Left renal cortex interstitium (tissue), 4 donors: ENCODE data around the gene SLC18A2. TPM values are rescaled to one million over a fixed set of nuclear protein-coding genes. Genes with fewer than 3 reads are reported as not detected.

Source experiments
- DNase-seq, 4 donors: peaks; one replicate each; pipeline ENCODE4 v3.0.0-alpha.2; 2013; ENCODE audit warnings: low read depth in 4 of 4, low spot score in 2 of 4, missing footprints in 1 of 4
- polyA plus RNA-seq, 4 donors: library from polyadenylated mRNA; unstranded; fragments of 120-200 nt; gene quantifications; one replicate each; pipeline ENCODE4 v1.2.1, GENCODE V29; 2013; ENCODE audit not compliant: insufficient read length in 4 of 4

The SLC18A2 gene
- polyA plus RNA-seq = 1 to 10 TPM in 3 of 4 donors, under 1 TPM in 1; 0.79 to 1.3 (median 1.2) TPM

DNA sequence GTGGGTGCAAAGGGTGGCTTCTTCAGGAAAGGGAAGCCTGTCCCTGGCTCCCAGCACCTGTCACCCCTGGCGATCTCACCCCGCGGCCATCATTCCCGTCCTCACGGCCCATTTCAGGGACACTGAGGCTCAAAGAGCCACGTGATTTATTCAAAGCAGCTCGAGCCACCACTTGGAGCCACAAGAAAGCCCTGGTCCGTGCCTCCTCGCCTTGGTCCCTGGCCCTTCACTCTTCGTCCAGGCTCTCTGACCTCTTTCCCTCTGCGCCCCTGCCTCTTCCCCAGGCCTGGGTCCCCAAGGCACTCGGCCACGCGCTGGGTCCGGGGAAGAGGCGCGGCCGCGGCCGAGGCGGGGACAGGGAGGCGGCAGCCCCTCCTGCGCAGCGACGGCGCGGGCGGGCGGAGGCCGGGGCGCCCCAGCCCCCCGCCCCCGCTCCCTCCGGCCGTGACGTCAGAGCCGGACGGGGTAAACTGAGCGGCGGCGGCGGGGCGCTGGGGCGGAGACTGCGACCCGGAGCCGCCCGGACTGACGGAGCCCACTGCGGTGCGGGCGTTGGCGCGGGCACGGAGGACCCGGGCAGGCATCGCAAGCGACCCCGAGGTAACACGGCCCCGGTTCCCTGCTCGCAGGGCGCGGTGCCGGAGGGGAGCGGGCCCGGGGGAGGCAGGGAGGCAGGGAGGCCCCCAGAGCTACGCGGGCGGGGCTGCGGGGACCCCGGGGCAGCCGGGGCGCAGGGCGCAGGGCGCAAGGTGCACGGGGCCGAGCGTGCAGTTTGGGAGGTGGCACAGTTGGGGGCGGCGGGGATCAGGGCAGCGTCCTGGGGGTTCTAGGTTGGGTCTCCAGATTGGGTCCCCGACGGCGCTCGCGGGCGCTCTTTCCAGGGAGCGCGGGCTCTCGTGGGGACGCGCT is at the start of gene SLC18A2:
TSS of gene SLC18A2 (plus strand) at position 494 of the 909 bp plus-strand sequence. CDS start 580 bp downstream, outside the sequence.
- DNase-seq = no peak

DNA sequence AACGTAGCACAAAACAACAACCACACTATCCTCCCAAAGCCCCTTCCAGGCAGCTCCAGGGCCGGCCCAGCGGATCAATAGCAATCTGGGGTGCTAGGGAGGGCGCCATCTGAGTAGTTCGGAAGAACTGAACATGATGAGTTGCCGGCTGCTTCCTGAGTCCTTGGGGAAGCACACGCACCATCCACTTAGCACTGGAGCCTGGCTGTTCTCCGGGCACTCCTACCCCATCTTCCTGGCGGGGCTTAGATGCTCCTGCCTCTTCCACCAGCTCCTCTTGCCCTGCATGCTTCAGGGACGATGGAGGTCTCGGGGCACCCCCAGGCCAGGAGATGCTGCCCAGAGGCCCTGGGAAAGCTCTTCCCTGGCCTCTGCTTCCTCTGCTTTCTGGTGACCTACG is 43.7 kb upstream of the SLC18A2 start, which contains the start of gene KCNK18:
TSS of gene KCNK18 (plus strand) at position 301 of the 400 bp plus-strand sequence. CDS start at position 301, 0 bp downstream.
- no peak for DNase-seq

DNA sequence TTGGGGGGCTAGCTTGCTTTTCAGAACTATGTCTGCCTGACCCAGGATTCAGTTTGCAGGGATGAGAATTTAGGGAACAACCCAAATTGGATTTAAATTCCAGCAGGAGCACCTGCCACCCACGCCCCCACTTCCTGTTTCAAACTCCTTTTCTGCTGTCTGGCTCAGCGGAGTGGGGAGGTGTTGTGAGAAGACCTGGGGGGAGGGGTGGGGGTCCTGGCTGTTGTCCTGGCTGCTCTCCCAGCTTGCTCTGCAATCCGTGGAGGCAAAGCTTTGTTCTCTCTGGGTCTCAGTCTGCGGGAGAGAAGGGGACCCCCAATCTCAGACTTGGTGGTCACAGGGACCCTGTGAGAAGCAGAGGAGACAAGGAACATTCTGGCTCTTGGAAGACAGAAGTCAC is 42.8 kb upstream of the SLC18A2 start:
- DNase-seq = no peak

DNA sequence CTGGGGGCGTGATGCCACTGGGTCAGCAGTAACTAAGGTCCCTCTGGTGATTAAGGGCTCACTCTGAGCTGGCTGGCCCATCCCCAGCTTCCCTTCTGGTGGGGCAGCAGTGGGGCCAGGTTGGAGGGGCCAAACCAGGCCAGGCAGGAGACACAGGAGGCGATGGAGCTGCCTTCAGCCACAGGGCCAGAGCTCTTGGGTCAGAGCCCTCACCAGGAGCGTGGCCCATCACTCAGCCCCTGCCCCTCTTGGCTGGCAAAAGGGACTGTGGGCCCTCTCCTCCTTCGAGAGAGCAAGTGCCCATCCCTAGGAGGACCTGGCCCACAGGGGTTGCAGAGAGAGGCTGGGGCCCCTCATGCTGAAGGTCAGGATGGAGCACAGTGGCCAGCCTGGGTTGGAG is 39.1 kb upstream of the SLC18A2 start:
- DNase-seq = no peak

DNA sequence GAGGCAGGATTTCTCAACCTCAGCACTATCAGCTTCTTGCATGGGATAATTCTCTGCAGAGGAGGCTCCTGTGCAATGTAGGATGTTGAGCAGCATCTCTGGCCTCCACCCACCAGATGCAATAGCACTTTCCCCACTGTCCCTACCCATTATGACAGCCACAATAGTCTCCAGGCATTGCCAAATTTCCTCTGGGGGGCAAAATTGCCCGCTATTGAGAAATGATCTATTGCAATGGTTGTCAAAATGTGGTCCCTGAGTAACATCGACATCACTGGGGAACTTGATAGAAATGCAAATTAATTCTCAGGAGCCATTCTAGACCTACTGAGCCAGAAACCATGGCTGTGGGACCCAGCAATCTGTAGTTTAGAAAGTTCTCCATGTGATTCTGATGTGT is 36.6 kb upstream of the SLC18A2 start:
- DNase-seq = no peak

DNA sequence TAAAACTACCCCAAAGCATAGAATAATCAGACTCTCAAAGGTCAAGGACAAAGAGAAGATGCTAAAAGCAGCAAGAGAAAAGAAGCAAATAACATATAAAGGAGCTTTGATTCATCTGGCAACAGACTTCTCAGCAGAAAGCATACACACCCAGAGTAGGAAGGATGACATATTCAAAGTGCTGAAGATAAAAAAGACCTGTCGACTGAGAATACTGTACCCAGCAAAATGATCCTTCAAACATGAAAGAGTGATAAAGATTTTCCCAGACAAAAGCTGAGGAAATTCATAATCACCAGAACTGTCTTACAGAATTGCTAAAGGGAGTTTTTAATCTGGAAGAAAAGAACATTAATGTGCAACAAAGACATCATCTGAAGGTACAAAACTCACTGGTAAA is 28.7 kb upstream of the SLC18A2 start:
- no peak for DNase-seq

DNA sequence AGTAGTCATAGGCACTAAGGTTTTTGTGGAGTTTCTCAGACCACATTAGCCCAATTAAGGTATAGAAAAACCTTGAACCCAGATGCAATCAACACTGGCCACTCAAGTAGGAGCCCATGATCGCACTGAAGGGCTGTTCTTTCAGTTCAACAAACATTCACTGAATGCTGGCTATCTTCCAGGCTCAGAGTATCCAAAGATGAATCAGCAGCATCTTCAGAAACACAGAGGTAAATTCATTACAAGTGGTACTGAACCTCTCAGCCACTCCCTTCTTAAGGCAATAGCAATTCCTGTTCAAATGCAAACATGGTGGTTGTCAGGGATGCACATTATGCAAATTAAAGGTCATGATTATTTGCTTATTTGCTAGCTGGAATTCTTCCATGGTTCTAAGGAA is 26.5 kb upstream of the SLC18A2 start:
- DNase-seq = no peak

DNA sequence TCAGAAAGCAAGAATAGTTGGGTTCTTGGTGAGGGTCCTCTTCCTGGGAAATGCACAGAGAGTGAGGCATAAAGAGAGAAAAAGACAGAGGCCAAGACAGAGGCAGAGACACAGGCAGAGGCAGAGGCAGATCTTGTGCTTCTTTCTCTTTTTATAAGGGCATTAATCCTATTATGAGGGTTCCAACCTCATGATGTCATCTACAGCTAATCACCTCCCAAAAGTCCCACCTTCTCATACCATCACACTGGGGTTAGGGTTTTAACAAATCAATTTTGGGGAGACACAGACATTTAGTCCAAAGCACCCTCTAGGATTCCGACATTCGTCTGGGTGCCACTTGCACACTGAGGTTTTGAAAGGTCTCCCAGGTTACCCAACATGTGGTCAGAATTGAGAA is 25.8 kb upstream of the SLC18A2 start:
- no peak for DNase-seq

DNA sequence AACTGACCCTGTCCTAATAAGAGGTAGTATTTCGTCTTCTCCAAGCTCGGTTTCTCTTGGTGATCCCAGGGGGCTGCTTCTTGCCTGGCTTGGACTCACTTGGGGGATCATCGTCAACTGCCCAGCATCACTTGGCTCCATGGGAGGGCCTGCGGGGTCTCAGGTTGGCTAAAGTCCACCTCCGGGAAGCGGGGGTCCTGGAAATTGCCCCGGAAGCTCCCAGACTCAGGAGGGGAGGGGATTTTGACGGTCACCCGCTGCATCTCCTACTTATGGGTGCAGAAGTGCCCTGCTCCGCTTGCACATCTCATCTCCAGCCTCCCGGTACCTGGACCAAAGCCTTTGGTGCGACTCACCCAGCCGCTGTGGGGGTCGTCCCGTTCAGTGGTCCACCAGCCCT is 24.9 kb upstream of the SLC18A2 start:
- no peak for DNase-seq

DNA sequence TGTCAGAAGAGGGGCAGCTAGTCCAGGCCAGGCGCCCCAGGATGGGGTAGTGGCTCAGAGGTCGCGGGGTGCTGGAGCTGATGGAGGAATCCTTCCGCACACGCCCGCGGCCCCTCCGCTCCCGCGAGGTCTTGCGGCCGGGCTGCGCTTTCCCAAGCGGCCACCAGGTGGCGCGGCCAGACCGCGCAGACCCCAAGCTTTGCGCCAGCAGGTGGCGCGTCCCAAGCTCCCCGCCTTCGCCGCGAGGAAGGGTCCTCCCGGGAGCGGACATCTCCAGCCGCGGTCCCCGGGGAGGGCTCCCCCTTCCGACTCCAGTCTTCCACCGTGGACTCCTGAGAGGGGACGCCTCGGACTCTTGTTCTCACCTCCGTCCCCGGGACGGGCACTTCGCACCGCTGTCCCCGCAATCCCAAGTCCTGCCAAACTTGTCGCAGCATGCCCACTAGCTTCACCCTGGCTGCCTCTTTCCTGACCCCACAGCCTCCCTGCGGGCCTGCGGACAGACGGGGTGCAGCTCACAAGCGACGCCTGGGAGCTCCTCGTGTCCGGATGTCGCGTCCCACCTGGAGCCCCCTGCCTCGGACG is 24.2 kb upstream of the SLC18A2 start:
- peak; percentile 31 to 67 (median 58) for DNase-seq

DNA sequence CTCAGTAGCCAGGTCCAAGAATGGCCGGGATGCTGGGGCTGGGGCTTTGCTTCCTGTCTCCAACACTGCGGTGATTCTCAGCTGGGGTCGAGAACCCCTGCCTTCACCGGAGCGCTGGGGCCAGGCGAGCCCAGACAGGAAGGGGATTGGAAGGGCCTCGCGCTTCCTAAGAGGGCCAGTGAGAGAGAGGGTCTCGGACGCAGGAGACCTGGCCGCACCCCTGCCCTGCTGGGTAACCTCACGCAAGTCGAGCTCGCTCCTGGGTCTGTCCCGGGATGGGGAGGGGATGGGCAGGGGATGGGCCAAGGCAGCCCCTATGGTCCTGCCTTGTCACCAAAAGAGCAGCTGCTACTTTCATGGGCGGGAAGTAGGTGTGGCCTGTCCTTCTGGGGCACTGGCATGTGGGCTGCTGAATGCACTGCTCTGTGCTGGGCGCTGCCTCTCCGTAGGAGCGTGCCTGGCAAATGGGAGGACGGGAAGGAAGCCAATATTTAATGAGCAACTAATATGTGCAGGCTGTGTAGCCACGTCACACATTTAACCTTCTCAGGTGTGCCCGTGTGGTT is 23.6 kb upstream of the SLC18A2 start:
- no peak for DNase-seq

DNA sequence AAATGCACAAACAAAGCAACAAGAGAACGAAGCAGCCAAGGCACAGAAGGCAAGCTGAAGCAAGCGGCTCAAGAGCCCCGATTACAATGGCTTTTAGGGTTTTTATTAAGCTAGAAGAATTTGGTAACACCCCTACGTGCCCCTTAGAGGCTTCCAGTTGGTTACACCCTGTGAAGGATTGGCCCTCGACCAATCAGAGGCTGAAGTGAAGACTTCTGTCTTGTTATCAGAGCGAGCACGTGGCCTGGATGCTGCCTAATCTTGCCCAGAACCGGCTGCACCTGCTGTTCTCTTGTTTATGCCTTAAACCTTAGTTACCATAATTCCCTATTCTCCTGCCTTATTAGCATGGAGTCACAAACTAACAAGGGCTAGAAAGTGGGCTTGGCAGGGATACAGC is 22.3 kb upstream of the SLC18A2 start:
- no peak for DNase-seq

DNA sequence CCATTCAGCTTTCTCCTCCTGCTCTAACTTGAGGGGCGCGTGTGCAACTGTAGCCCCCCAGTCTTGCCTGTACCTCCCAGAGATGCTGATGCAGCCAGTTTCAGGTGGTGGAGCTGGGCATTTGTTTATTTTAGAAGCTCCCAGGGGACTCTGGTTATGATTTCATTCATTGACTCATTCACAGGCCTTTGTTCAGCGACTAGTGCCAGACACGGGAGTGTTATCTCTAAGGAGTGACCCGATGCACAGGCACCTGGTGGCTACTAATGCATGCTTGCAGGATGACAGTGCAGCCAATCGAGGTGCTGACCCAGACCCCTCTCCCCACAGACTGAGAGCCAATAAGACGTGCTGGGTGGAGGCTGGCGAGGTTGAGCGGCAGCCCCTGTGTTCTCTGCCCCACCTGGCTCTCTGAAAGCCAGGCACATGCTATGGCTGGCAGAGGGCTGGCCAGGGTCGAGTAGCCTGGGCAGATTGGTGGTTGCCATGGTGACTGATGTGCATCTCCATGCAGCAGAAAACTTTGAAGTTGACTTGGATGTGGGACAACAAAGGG is 19.7 kb upstream of the SLC18A2 start:
- no peak for DNase-seq

DNA sequence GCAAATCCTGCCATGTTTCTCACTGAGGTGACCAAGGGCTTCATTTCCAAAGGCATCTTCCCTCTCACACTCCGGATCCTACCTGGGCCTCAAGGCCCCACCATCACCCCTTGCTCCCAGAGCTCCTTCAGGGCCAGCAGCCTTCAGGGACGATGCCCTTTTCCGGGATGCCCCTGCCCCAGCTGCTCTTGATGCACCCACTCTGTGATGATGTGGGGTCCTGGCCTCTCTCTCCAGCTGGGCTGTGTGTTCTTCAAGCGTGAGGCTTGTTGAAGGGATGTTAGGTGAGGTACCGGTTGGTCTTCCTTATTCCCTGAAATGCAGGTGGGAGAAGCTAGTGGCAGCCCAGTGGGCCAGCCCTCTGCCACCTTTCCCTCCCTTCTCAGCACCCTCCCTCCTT is 18.4 kb upstream of the SLC18A2 start:
- DNase-seq = no peak

DNA sequence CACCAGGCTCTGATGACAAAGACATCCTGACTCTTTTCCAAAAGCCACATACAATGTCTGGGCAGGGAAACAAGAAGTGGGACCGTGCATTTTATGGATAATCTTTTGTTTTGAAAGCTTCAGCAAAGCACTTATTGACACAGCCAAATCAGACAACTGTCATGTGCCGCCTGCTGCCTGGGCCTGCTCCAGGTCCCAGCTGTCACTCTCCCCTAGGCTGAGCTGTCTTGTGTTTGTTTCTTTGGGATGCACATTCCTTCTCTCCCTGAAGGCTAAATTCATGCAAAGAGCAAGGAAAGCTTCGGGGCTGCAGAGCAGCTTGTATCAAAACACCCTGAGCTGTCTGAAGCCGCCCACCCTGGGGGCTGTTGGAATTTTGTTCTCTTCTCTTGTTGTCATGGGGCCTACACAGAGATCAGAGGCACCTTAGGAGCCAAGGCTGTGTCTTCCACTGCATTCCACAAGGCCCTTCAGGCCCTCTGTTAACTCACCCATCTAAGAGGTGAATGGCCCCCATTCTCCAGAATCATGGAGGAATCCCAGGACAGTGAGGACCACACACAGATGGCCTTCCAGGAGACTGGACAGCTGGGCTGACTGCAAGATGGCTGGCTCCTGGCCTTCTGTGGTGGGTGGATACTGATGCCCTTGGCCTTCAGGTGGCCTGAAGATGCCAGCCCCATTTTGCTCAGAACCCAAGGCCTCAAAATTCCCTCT is 17.8 kb upstream of the SLC18A2 start:
- no peak for DNase-seq

DNA sequence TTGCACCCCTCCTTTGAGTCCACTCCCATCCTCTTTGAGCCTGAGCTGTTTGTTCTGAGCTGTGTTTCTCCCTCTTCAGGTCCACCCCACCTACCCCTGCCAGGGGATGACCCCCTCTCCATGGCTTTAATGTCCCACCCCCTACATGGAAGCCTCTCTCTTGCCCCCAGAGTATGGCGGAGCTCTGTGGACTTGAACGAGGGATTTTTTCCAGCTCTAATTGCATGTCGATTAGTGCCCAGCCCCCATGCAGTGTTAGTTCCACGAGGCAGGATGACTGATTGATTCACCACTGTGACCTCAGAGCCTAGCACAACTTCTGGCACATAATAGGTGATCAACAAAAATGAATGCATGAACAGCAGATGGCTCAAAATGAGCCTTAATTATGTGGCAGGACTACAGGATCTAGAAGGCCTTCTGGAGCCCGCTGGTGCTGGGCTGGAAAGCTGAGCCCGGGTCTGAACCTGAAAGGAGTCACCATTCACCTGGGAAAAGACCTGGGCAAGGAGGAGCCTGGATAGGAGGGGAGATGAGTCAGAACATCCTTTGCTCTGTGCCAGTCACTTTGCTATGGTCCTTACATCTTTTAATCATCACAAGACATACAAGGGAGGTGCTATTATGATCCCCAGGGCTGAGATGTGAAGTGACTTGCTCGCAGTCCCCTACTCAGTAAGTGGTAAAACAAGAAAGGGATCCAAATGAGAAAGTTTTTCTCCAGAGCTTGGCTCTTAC is 17.1 kb upstream of the SLC18A2 start:
- no peak for DNase-seq

DNA sequence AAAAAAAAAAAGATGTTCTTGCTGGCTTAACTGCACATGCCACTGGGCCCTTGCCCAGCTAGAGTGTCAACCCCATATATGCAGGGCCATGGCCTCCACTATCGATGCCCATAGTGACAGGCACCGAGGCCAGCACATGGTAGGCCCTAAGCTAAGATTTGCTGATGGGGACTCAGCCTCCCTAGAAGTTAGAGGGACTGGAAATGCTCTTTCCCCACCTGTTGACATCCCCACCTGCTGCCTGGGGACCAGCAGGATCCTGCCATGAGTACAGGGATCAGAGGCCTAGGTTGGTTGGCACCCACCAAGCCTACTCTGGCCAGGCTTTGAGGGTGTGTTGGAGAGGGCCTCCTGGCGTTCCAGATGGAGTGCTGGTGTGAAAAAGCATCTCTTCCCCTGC is 16.0 kb upstream of the SLC18A2 start:
- DNase-seq = no peak

DNA sequence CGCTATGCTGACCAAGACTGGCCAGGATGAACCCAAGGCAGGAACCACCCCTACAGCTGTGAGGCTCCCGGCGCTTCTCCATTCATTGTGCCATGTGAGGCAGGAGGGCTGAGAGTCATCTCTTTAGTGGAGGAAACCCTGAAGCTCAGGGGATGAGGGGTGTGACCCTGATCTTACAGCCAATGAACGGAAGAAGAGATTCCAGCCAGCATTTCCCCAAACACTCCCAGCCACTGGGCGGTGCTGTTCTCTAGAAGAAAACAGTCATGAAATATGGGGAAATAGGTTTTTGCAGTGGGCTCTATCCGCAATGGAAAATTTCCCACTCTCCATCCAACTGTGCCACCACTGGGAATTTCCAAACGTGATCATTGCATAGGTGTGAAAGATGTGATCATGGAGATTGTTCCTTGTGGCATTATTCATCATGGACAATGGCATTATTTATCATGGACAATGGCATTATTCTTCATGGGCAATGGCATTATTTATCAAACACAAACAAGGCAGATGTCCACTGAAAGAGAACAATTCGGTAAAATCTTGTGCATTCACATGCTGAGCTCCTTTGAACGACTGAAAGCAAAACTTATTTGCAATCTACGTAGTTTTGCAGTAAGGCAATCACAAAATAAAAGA is 14.0 kb upstream of the SLC18A2 start:
- no peak for DNase-seq

DNA sequence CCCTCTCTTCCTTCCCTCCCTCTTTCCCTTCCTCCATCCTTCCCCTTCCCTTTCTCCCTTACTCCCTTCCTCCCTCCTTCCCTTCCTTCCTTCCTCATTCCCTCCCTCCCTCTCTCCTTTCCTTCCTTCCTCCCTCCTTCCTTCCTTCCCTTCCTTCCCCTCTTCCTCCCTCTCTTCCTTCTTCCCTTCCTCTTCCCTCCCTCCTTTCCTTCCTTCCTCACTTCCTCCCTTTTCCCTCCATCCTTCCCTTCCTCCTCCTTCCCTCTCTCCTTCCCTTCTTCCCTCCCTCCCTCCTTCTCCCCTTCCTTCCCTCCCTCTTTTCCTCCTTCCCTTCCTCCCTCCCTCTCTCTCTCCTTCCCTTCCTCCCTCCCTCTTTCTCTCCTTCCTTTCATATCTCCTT is 12.7 kb upstream of the SLC18A2 start:
- no peak for DNase-seq
